ENCODE data around the gene SH3PXD2A.
"Not testable (repeated sequence)": the region's sequence is repeated elsewhere in the genome, so short reads cannot be mapped to it uniquely, and the experiment has no call there.

Gene SH3PXD2A

DNA sequence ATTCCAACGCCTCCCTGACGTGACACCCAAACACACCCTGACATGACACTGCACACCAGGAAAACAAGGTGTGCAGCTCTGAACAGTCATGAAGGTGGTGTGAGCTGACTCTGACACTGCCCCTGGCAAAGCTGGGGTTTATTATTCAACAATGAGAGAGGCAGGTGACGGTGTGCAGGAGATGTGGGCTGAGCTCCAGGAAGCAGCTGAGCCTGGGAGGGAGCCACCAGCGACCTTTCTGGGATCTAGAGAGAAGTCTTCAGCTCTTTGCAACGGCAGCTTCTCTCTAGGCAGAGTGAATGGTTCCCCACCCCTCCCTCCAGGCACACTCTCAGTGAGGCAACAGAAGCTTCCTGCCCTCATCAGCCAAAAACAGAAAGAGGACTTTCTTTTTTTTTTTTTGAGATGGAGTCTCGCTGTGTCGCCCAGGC, 65.6 kb downstream of the SH3PXD2A start:
- DNase-seq = no peak

DNA sequence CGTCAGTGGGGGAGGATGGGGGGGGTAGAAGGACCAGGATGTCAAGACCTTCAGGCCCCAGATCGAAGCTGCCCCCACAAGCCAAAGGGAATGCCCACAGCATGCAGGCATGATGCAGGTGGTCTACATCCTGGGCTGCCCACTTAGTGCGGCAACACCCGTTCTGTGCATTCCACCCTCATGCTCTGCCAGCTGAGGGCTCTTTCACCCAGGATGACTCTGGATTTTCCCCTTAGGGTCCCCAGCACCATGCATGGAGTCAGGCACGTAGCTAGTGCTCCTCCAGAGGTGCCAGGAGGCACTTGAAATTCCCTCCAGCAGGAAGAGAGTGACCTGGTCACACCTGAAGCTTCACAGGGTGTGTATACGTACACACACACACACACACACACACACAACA, 66.2 kb downstream of the SH3PXD2A start:
- no peak for DNase-seq

DNA sequence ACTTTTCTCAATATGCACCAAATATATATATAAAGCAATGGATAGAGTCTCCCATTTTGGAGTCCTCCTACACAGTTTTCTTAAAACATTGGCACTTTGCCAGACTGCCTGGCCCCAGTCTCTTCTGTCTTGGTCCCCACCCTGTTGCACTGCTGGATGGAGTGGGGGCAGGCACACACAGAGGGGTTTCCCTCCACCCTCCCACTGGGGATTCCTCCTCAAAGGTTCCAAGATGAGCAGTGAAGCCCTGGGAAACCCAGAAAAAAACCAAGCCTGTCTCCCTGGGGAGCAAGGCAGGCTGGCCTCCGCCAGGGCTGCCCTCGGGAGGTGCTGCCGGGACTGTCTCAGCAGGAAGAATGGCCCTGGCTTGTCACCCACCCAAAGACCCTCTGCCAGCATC, 68.0 kb downstream of the SH3PXD2A start:
- no peak for DNase-seq

DNA sequence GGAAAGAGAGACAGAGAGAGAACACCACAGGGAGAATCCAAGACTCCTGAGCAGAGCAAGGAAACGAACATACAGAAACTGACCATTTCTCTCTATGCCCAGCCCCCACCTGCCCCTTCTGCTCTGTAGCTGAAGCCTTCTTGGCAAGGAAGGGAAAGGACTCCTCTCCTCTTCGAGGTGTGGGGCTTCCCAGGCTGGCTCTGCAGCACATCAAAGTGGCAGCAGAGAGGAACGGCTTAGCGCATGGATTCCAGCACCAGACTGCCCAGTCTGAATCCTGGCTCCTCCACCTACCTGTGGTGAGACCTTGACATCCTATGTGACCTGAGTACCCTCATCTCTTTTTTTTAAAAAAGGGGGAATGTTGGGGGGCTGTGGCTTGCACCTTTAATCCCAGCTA, 69.4 kb downstream of the SH3PXD2A start:
- no peak for DNase-seq

DNA sequence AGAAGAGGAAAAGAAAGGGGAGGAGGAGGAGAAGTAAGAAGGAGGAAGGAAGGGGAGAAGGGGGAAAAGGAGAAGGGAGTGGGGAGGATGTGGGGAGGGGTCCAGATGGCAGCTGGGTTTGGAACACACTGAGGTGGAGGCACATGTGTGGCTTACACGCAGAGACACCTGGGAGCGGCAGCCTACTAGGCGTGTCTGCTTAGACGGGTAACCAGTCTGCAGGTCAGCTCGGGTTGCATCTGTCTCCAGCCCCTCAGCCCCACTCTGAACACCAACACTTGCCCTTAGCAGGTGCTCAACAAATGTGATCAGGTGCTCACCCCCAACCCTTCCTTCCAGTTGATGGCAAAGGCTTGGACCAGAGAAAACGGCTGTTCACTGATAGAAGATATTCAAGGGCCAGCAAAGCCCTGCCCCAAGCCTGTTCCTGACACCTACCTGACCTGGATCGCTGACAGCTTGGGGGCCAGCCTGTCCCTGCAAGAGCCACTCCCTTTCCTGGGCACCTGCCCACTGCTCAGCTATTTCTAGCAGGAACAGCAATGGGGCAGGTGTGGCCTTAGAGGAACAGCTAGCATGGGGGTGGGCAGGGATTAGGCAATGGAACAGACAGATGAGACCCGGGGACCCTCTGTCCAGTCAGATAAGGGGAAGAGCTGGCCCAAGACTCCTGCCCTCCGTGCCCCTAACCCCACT, 70.5 kb downstream of the SH3PXD2A start:
- DNase-seq = no peak

DNA sequence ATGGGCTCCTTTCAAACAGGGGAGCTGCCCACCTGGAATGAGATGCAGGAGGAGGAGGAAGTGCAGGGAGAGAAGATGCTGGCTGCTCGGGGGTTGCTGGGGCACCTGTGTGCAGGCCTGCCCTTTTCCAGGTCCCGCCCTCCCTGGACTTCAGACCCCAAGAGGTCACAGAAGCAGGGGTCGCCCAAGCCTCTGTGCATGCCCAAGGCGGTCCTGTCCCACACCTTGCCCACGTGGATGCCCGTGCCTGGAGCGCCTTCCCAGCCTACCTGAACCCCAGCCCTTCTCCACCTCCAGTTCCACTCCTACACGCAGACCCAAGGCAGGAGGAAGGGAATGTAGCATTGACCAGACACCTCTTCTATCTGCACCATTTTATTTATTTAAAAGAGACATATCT, 71.3 kb downstream of the SH3PXD2A start:
- no peak for DNase-seq

DNA sequence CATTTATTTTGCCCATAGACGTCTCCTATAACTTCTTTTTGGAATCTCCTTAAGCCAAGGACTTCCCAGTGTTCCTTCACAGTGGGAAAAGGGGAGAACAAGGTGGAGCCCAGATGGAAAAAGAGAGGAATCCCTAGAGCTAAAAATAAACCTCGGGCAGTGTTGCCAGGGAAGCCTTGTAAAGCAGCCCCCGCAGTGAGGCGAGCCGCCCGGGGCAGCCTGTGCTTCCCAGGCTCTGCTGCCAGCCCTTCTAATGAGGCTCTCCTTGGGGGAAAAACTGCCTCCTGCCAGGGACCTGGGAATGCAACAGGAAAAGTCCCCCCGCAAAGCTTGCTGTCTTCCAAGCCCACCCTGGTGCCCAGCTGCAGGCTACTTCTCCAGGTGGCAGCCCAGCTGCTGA, 71.7 kb downstream of the SH3PXD2A start:
- no peak for DNase-seq

DNA sequence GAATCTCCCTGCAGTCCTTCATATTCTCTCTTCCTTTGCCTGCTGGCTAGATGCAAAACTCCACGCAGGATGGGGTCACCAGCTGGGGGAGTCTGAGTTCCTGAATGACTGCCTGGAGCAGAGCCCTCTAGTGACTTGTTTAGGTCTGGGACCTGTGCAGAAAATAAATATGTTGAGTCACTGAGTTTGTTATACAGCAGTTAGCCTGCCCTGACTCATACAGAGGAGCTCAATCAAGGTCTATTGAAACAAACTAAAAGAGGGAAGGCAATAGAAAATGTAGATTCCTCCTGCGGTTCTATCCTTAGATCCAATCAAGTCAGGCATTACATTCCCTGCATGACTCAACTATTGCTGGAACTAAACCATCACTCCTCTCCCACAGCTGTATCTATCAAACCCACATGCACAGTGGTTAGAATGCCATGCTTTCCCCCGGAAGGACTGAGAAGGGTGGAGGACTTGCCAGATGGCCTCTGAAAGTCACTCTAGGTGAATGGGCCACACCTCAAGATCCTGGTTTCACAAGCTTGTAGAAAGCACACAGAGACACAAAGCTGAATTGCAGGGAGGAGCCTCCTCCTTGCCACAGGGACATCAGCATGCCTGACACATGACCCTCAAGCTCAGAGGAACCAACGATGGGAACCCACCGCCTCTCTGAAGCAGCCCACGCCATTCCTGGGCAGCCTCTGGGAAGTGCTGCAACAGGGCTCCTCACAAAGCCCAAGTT, 73.9 kb downstream of the SH3PXD2A start:
- DNase-seq = peak; percentile 55

DNA sequence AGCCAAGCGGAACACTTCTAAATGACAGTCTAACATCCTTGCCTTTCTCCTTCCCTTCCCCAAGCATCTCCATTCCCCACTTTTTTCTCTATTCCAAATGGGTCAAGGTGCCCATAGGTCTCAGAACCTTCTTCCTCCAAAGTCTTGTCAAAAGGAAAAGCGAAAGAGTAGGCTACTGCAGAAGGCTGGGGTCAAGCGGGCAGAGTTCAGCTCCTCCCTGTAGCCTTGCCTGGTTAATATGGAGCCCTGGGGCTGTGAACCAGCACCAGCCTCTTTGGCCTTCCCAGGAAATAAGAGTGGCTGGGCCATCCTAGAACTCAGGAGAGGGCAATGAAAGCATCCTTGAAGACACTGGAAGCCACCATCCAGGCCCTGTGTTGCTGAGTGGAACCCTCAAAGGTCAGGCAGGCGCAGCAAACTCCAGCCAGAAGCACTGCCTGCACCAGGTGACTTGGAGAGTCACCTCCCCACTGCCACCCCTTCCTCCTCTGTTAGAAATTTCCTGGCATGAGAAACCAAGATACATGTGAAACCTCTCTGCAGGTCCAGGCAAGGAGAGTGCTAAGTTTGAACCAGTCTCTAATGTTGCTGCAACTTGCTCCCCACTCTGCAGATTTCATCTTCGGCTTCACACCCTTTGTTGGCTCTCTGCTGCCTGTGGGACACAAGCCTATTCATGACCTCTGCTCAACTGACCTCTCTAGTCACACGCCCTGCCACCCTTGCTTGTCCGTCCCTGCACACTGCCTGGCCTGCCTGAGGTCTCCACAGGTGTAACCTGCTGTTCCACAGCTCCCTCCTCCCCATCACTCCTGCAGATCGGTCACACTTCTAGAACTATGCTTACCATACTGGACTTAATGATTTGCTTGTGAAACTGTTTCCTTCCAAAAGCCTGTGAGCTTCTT, 74.9 kb downstream of the SH3PXD2A start:
- no peak for DNase-seq

DNA sequence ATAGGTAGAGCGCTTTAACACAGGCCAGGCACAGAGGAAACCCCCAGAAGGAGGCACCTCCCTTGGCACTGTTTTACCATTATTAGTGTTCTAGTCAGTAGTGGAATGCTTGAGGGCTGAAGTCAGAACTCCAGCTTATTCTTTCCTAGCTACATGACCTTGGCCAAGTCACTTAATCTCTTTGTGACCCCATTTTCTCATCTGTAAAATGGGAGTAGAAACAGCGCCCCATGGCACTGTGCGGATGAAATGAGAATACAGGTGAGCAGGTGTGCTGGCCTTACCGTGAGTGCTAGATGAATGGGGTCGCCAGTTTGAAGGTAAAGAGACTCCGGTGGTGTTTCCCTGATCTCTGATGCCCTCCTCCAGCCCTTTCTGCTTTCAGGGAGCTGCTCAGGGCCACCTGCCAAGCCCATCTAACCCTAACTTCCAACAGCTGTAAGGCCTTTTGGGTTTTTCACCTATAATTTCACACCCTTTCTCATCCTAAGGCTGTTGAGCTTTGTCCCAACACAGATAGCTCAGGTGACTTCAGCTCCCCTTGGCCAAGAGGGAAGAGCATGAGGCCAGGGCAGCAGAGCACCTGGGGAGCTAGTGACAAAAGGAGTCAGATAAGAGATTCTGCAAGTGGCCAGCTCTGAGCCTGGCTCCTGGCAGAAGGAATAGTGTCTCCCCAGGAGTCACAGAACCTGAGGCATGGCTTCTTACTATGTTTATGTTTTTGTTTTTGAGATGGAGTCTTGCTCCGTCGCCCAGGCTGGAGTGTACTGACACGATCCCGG, 76.8 kb downstream of the SH3PXD2A start:
- DNase-seq = no peak

DNA sequence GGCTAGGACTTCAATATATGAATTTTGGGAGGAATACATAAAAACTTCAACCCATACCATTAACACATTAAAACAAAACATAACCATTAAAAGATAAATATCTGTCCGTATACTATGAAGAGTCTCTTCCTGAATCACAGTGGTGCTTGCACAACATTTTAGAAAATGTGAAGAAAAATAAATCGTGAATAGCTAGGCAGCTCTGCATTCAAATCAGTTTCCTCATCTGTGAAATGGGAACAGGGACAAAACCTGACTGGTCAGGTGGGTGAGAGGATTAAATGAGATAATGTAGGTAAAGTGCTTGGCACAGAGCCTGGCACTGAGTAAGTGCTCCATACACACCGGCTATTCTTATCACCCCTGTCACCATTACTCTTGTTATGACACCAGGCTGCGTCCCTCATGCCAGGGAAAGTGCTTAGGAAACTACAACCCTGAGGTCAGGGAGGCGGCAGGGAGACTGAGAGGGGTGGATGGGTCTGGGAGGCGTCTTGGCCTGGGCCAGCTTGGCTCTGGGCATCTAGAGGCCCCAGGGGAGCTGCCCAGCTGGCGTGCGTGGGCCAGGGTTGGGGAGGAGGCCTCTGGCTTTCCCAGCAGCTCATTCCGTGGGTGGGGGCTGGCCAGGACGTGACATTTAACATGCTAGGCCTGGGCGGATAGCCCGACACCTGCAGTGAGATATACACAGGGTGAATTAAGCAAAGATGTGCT, 78.3 kb downstream of the SH3PXD2A start:
- DNase-seq = no peak

DNA sequence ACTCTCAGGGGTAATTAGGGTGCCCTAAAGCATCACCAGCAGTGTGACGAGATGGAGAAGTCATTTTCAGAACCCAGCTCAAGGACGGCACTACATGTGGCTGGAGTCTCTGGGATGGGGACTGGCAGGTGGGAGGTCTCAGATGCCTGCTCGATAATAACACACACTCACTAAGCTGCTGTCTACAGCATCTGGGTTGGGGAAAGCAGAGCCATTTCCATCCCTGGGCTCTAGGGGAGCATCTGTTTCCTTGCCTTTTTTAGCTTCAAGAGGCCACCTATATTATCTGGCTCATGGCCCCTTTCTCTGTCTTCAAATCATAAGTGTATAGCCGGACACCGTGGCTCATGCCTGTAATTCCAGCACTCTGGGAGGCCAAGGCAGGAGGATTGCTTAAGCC, 79.6 kb downstream of the SH3PXD2A start:
- no peak for DNase-seq

DNA sequence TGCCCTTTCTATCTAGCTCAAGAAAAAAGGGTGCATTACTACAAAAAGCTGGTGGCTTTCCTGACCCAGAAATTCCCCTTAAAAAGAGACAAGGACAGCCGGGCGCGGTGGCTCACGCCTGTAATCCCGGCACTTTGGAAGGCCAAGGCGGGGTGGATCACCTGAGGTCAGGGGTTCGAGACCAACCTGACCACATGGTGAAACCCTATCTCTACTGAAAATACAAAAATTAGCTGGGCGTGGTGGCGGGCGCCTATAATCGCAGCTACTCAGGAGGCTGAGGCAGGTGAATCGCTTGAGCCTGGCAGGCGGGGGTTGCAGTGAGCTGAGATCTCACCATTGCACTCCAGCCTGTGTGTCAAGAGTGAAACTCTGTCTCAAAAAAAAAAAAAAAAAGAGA, 82.5 kb downstream of the SH3PXD2A start:
- DNase-seq = not testable (repeated sequence)

DNA sequence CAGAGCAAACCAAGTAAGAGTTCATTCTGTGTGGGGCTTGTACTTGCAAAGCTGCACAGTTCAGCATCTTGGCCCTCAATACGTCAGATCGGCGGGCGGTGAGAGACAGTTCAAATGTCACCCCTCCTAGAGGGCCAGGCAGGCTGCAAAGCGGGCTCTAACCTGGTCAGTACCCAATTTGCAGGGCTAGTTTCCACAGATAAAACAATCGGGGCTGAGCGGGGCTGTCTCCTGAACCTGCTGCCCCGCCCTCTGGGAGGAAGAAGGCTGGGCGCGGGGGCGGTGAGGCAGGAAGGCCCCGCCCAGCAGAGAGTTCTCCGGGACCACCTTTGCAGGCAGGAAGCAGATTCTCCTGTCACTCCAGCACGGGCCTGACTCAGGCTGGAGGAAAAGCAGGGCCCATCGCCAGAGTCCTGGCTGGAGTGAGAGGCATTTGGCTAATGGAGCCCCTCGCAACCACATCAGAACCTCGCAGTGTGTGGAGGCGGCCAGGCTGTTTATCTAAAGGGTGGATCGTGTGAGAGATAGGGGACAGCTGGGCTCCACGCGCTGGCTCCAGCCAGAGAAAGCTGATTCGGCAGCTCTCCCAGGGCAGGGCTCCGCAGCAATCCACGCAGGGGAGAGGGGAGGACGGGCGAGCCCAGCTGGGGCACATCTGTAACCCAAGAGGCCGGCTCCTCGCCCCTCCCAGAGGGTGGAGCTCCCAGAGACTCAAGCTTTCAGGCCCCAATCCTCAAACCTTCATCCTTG, 83.1 kb downstream of the SH3PXD2A start:
- DNase-seq = peak; percentile 45

DNA sequence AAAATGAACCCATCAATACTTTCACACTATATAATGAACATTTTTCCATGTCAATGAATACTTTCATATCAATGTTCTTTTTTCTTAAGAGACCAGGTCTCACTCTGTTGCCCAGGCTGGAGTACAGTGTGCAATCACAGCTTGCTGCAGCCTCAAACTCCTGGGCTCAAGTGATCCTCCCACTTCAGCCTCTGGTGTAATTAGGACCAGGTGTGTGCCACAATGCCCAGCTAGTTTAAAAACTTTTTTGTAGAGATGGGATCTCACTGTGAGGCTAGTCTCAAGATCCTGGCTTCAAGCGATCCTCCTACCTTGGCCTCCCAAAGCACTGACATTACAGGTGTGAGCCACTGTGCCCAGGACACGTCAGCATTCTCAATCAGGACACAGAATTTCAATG, 85.2 kb downstream of the SH3PXD2A start:
- DNase-seq = no peak

DNA sequence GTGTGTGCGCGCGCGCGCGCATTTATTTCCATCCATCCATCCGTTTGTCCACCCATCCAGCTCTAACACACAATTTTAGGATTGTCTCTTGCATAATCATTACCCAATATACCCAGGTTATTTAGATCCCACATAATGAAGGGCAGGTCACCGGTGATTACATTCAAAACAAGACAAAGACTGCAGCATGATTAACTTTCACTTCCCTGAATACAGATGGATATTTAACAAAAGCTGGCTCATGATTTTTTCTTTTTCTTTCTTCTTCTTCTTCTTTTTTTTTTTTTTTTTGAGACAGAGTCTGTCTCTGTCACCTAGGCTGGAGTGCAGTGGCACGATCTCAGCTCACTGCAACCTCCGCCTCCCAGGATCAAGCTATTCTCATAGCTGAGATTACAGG, 86.2 kb downstream of the SH3PXD2A start:
- no peak for DNase-seq

DNA sequence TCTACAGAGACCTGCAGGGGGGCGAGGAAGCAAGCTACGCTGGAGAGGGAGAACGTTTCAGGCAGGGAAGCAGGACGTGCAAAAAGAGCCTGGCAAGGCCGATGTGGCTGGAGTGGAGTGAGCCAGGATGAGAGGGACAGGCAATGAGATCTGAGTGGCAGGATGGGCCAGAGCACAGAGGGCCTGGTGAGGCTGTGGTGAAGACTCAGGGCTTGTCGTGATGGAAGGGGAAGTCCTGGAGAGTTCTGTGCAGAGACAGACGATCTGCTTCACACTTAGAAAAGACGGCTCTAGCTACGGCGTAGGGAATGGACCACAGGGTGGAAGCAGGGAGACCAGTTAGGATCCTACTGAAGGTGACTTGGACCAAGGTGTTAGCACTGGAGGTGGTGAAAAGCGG, 87.0 kb downstream of the SH3PXD2A start:
- DNase-seq = no peak

DNA sequence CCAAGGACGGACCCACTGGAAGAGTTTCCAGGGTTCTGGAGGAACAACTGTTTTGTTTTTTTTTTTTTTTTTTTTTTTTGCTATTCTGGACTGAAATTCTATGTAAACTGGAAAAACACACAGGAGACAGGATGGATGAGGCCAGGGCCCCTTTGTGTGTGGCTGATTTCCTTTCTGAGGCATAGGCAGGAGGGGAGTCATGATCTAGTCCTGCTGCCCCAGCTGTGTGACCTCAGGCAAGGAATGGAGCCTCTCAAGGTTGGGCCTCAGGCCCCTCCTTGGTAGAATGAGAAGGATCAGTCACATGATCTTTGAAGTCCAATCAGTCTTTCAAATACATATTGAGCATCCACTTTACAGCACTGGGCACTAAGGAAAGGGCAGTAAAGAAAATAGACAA, 87.6 kb downstream of the SH3PXD2A start:
- DNase-seq = no peak

DNA sequence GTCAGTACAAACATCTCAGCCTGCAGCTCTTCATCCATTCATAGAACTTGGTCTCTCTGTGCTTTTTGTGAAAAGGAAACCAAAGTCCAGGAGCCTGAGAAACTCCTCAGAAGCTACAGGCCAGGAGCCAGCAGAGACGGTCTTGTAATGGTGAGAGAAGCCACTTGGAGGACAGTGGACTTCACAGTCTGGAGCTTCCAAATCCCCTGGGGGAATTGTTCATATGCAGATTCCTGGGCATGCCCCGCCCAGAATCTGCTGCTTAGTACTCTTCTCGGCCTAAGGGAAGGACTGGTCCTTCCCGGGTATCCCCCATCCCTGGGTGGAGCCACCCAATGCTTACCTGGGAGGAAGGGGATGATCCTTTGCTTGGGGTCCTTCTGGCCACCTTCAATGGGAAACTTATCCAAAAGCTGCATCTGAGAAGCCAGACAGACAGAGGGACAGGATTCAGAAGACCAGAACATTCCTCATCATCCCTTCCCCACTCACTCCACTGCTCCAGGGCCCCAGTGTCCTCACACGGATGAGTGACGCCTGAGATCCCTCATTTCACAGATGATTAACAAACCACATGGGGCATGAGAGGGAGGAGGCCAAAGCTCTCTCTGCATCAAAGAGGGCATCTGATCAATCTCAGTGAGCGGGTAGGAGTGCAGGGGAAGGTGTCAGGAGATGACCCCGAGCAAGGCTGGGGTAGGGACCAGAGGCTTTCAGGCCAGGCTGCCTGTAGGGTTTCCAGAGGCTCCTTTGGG, 88.4 kb downstream of the SH3PXD2A start:
- no peak for DNase-seq

DNA sequence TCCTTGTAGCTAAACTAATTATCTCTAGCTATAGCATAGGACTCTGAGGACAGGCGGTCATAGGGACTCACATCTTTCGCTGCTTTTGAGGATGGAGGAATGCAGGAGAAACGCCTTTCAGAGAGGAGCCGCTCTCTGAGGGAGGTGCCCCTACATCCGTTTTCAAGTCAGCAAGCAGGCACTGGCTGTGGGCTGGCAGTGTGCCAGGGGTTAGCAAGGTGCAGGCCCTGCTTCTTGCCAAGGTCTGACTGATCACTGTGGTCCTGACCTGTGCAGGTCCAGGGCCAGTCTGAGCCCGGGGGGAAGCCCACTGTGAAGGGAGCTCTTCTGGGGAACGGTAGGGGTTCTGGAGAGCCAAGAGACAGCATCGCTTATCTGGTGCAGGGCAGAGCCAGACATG, 89.4 kb downstream of the SH3PXD2A start:
- no peak for DNase-seq

DNA sequence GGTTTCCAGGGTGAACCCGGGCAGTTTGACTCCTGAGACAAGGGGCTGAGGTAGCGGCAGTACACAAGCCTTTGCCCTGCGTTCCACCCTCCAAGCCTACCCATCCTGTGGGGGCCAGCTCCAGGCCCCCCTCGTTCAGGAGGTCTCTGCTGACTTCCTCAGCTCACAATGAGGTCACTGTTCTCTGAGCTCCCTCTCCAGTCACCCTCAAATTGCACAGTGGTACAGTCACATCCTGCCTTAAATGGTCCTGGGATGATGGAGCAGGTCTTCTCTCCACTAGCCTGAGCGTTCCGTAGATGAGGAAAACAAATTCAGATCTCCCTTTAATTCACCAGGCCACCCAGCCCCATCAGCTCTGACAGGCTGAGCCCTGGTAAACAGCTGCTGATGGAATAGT, 90.2 kb downstream of the SH3PXD2A start:
- DNase-seq = peak; percentile 17

All from T1000 (cell line).